AG08395 (cell line): ENCODE results near the gene GABBR2.
A peak's percentile ranks its signal among the peaks of the same experiment; 100 is the strongest.
"Not testable (repeated sequence)": the region's sequence is repeated elsewhere in the genome, so short reads cannot be mapped to it uniquely, and the experiment has no call there.

Source experiments
- DNase-seq: peaks from one replicate; pipeline ENCODE4 v3.0.0; 2012; ENCODE audit warnings: mixed read lengths, low spot score

Gene GABBR2

GRCh38 chr9:98686961-98687855, 21.5 kb downstream of the GABBR2 start:
- DNase-seq = no peak

GRCh38 chr9:98684816-98685215, 23.9 kb downstream of the GABBR2 start:
- not testable (repeated sequence) for DNase-seq

GRCh38 chr9:98678244-98678842, 30.4 kb downstream of the GABBR2 start:
- no peak for DNase-seq

GRCh38 chr9:98673681-98674080, 35.1 kb downstream of the GABBR2 start:
- no peak for DNase-seq

GRCh38 chr9:98667005-98667640, 41.6 kb downstream of the GABBR2 start:
- no peak for DNase-seq

GRCh38 chr9:98665501-98665900, 43.2 kb downstream of the GABBR2 start:
- no peak for DNase-seq

- DNase-seq = no peak
These were observed 48.2 kb downstream of the GABBR2 start for GRCh38 chr9:98660541-98660940.

- peak; percentile 51 for DNase-seq
These were observed 49.8 kb downstream of the GABBR2 start for GRCh38 chr9:98658951-98659351.

GRCh38 chr9:98657897-98658296, 50.8 kb downstream of the GABBR2 start:
- DNase-seq = peak; percentile 59

GRCh38 chr9:98656511-98656910, 52.2 kb downstream of the GABBR2 start:
- no peak for DNase-seq

GRCh38 chr9:98655428-98655827, 53.3 kb downstream of the GABBR2 start:
- not testable (repeated sequence) for DNase-seq

- peak; percentile 88 for DNase-seq
These were observed 54.5 kb downstream of the GABBR2 start for GRCh38 chr9:98654247-98654646.

GRCh38 chr9:98652741-98653140, 56.0 kb downstream of the GABBR2 start:
- DNase-seq = no peak

GRCh38 chr9:98652302-98652701, 56.4 kb downstream of the GABBR2 start:
- DNase-seq = no peak

- DNase-seq = no peak
These were observed 61.5 kb downstream of the GABBR2 start for GRCh38 chr9:98647236-98647635.

GRCh38 chr9:98644011-98644410, 64.7 kb downstream of the GABBR2 start:
- peak; percentile 25 for DNase-seq

- DNase-seq = no peak
These were observed 65.9 kb downstream of the GABBR2 start for GRCh38 chr9:98642661-98643312.

GRCh38 chr9:98641695-98642094, 67.0 kb downstream of the GABBR2 start:
- no peak for DNase-seq

- no peak for DNase-seq
These were observed 68.3 kb downstream of the GABBR2 start for GRCh38 chr9:98640394-98640793.

GRCh38 chr9:98639133-98639532, 69.6 kb downstream of the GABBR2 start:
- DNase-seq = no peak

GRCh38 chr9:98637381-98637780, 71.4 kb downstream of the GABBR2 start:
- DNase-seq = no peak

- no peak for DNase-seq
These were observed 73.4 kb downstream of the GABBR2 start for GRCh38 chr9:98635374-98635773.
